Panc1 (cell line): ENCODE measurements around the gene PAX2. TPM values are rescaled to one million over a fixed set of nuclear protein-coding genes. Genes with fewer than 3 reads are reported as not detected.

Source experiments
- ATAC-seq: fragments of 200-7000 bp; cut with Tn5 transposase; 2 replicates; pipeline ENCODE4 v1.9.1; 2020; ENCODE audit warnings: mild to moderate bottlenecking, moderate library complexity
- BruUV-seq: library from RNA; stranded (reverse); fragments of 400-500 nt; replicated peaks from 2 replicates; lab custom pipeline; 2021; lab: Mats Ljungman, UMichigan
- CTCF ChIA-PET: fragments of 300-600 bp; sonication (Branson Sonifier 250); formaldehyde crosslinking; loops from one replicate; lab custom pipeline; 2022; ENCODE audit warnings: antibody characterized with exemption; lab: Charles Lee
- POLR2A ChIA-PET: fragments of 300-600 bp; sonication (Branson Sonifier 250); formaldehyde crosslinking; loops from one replicate; lab custom pipeline; 2022; ENCODE audit warnings: antibody characterized with exemption; lab: Charles Lee
- DNase-seq: peaks from one replicate; pipeline ENCODE4 v3.0.0-alpha.2; 2010; ENCODE audit warnings: low read depth, low spot score
- H3K27ac ChIP-seq: 2 replicates; pipeline ENCODE4 v1.5.1; 2011; ENCODE audit warnings: mild to moderate bottlenecking, low read length, inconsistent platforms
- H3K27me3 ChIP-seq: fragments of 200-500 bp; sonication (Bioruptor generic); 2 replicates; pipeline ENCODE4 v1.6.0; 2014; ENCODE audit warnings: low read length, inconsistent platforms; ENCODE audit not compliant: control insufficient read depth, insufficient read depth
- H3K36me3 ChIP-seq: fragments of 200-500 bp; sonication (Bioruptor generic); 2 replicates; pipeline ENCODE4 v1.5.1; 2014; ENCODE audit warnings: inconsistent platforms, mild to moderate bottlenecking, low read length, moderate library complexity; ENCODE audit not compliant: control insufficient read depth, insufficient read depth
- H3K4me1 ChIP-seq: 2 replicates; pipeline ENCODE4 v1.5.1; 2011; ENCODE audit warnings: inconsistent platforms, mild to moderate bottlenecking, low read length, moderate library complexity; ENCODE audit not compliant: control insufficient read depth, insufficient read depth
- H3K4me3 ChIP-seq, 2 experiments: 2 replicates each; pipeline ENCODE4 v1.5.1; 2011 to 2012; ENCODE audit warnings: low read depth in 2 of 2, low read length in 2 of 2, mild to moderate bottlenecking in 2 of 2, inconsistent platforms in 1 of 2, moderate library complexity in 1 of 2
- H3K9me3 ChIP-seq: fragments of 200-500 bp; sonication (Bioruptor generic); 2 replicates; pipeline ENCODE4 v1.5.1; 2014; ENCODE audit warnings: low read depth, mild to moderate bottlenecking, inconsistent platforms, low read length, moderate library complexity; ENCODE audit not compliant: control insufficient read depth, insufficient read depth
- CTCF ChIP-seq: fragments of 450-650 bp; IDR thresholded peaks from 2 replicates; pipeline ENCODE4 v1.5.1; 2017; ENCODE audit warnings: mild to moderate bottlenecking
- POLR2AphosphoS5 ChIP-seq: IDR thresholded peaks from 2 replicates; pipeline ENCODE4 v1.6.1; 2012; ENCODE audit warnings: mild to moderate bottlenecking, low read depth, low read length, moderate library complexity
- SIN3A ChIP-seq: IDR thresholded peaks from 2 replicates; pipeline ENCODE4 v1.6.1; 2012; ENCODE audit warnings: low read depth, mild to moderate bottlenecking, low read length, moderate library complexity, borderline replicate concordance; ENCODE audit not compliant: insufficient read depth
- TCF7L2 ChIP-seq: IDR thresholded peaks from 2 replicates; pipeline ENCODE4 v1.6.1; 2011; ENCODE audit warnings: mild to moderate bottlenecking, low read depth, low read length, inconsistent platforms
- in situ Hi-C: cut with HindIII; loops from 2 replicates; pipeline ENCODE4 v1.10.0; 2016; ENCODE audit warnings: low sequenced_read_pairs, low pct_unique_long_range_greater_than_20kb
- intact Hi-C: fragments of 100-400 bp; cut with micrococcal nuclease; formaldehyde crosslinking; loops from one replicate; pipeline ENCODE4 v1.10.0; 2022; ENCODE audit not compliant: unreplicated experiment
- total RNA-seq: library from RNA; stranded (reverse); gene quantifications from one replicate; pipeline ENCODE4 v1.2.1, GENCODE V29; 2021; ENCODE audit not compliant: unreplicated experiment
- TF ChIP-seq, protein P1 (sequence below), 2 experiments: IDR thresholded peaks; 2 replicates each; pipeline ENCODE4 v1.6.1; 2011 to 2012; ENCODE audit warnings: low read depth in 2 of 2, control low read depth in 1 of 2, low read length in 1 of 2, mild to moderate bottlenecking in 1 of 2, moderate library complexity in 1 of 2; ENCODE audit not compliant: insufficient read depth in 1 of 2

The PAX2 gene
- total RNA-seq, 1 experiment from 2014 or later = 72.3 TPM

- TF ChIP-seq POLR2AphosphoS5 = no peak
- TF ChIP-seq CTCF = no peak
- no peak for TF ChIP-seq SIN3A
- TF ChIP-seq, protein P1, sequence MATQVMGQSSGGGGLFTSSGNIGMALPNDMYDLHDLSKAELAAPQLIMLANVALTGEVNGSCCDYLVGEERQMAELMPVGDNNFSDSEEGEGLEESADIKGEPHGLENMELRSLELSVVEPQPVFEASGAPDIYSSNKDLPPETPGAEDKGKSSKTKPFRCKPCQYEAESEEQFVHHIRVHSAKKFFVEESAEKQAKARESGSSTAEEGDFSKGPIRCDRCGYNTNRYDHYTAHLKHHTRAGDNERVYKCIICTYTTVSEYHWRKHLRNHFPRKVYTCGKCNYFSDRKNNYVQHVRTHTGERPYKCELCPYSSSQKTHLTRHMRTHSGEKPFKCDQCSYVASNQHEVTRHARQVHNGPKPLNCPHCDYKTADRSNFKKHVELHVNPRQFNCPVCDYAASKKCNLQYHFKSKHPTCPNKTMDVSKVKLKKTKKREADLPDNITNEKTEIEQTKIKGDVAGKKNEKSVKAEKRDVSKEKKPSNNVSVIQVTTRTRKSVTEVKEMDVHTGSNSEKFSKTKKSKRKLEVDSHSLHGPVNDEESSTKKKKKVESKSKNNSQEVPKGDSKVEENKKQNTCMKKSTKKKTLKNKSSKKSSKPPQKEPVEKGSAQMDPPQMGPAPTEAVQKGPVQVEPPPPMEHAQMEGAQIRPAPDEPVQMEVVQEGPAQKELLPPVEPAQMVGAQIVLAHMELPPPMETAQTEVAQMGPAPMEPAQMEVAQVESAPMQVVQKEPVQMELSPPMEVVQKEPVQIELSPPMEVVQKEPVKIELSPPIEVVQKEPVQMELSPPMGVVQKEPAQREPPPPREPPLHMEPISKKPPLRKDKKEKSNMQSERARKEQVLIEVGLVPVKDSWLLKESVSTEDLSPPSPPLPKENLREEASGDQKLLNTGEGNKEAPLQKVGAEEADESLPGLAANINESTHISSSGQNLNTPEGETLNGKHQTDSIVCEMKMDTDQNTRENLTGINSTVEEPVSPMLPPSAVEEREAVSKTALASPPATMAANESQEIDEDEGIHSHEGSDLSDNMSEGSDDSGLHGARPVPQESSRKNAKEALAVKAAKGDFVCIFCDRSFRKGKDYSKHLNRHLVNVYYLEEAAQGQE (IDR thresholded peaks at IDR 0.05; ENCODE audit: insufficient read depth in 1 of 2, low read depth in 2 of 2, low read length in 1 of 2) = no peak
- TF ChIP-seq TCF7L2 = no peak
- H3K27me3 ChIP-seq = no peaks in the 10 kb centered on the region
- intact Hi-C loops = no loop called here
- no TSS peak for BruUV-seq
- no peaks in the 10 kb centered on the region for H3K9me3 ChIP-seq
- peaks cover 4% of the 10 kb centered on the region; the same call in 1 of the 2 replicates for H3K36me3 ChIP-seq
- no peak overlapping the region for H3K27ac ChIP-seq
- no peak overlapping the region for H3K4me3 ChIP-seq
- no peak for ATAC-seq
- no peak for DNase-seq
- ChIA-PET CTCF (no interaction called here), POLR2A (no interaction called here)
- peaks cover 11% of the 10 kb centered on the region for H3K4me1 ChIP-seq
- in situ Hi-C loops = no loop called here
Observed at GRCh38 chr10:100792574-100792973, 47.2 kb downstream of the PAX2 start.

GRCh38 chr10:100793055-100793454 is 47.7 kb downstream of the PAX2 start:
- in situ Hi-C loops (no loop called here), intact Hi-C loops (no loop called here)
- no peaks in the 10 kb centered on the region for H3K27me3 ChIP-seq
- no peak overlapping the region for H3K27ac ChIP-seq
- POLR2A ChIA-PET = interaction anchor here (0.5 kb wide), 1 partner anchor 31 kb away, joined by 3 read pairs; no protein-coding TSS in a partner anchor
- CTCF ChIA-PET = no interaction called here
- no peak for ATAC-seq
- no TSS peak for BruUV-seq
- H3K4me1 ChIP-seq = peaks cover 11% of the 10 kb centered on the region
- H3K9me3 ChIP-seq = no peaks in the 10 kb centered on the region
- DNase-seq = no peak
- peaks cover 2% of the 10 kb centered on the region; the same call in 1 of the 2 replicates for H3K36me3 ChIP-seq
- no peak overlapping the region for H3K4me3 ChIP-seq
- TF ChIP-seq POLR2AphosphoS5 (no peak), CTCF (no peak), SIN3A (no peak), TCF7L2 (no peak)
- TF ChIP-seq, protein P1 (IDR thresholded peaks at IDR 0.05; ENCODE audit: insufficient read depth in 1 of 2, low read depth in 2 of 2, low read length in 1 of 2) = no peak
